ENCODE measurements around the gene EPS8L2.
"Not testable (repeated sequence)": the region's sequence is repeated elsewhere in the genome, so short reads cannot be mapped to it uniquely, and the experiment has no call there.

The EPS8L2 gene

GRCh38 chr11:705646-706438 is at the start of gene EPS8L2:
TSS of gene EPS8L2 (plus strand) at chr11:706231. CDS start at chr11:709408, 3,177 bp downstream.
- DNase-seq = no peak

- DNase-seq = no peak
These were observed 49.6 kb upstream of the EPS8L2 start for GRCh38 chr11:656426-656825.

- DNase-seq = no peak
These were observed 49.2 kb upstream of the EPS8L2 start for GRCh38 chr11:656866-657265.

GRCh38 chr11:657691-658126 is 48.3 kb upstream of the EPS8L2 start:
- DNase-seq = no peak

- DNase-seq = no peak
These were observed 46.4 kb upstream of the EPS8L2 start for GRCh38 chr11:659532-660085.

GRCh38 chr11:660281-660680 is 45.8 kb upstream of the EPS8L2 start:
- DNase-seq = no peak

GRCh38 chr11:660681-661444 is 45.2 kb upstream of the EPS8L2 start:
- no peak for DNase-seq

- DNase-seq = peak; percentile 61
These were observed 43.2 kb upstream of the EPS8L2 start for GRCh38 chr11:662689-663274.

- DNase-seq = no peak
These were observed 40.8 kb upstream of the EPS8L2 start for GRCh38 chr11:665062-665703.

- peak; percentile 83 for DNase-seq
These were observed 40.2 kb upstream of the EPS8L2 start for GRCh38 chr11:665704-666281.

GRCh38 chr11:673866-674265 is 32.2 kb upstream of the EPS8L2 start:
- no peak for DNase-seq

- DNase-seq = no peak
These were observed 31.6 kb upstream of the EPS8L2 start for GRCh38 chr11:674406-674805.

- no peak for DNase-seq
These were observed 27.7 kb upstream of the EPS8L2 start for GRCh38 chr11:678297-678696.

GRCh38 chr11:679271-680207 is 26.5 kb upstream of the EPS8L2 start:
- DNase-seq = no peak

GRCh38 chr11:680476-680875 is 25.6 kb upstream of the EPS8L2 start:
- DNase-seq = no peak

- DNase-seq = no peak
These were observed 25.1 kb upstream of the EPS8L2 start for GRCh38 chr11:680970-681369.

GRCh38 chr11:686451-687243 is 19.4 kb upstream of the EPS8L2 start:
- no peak for DNase-seq

GRCh38 chr11:687751-688150 is 18.3 kb upstream of the EPS8L2 start:
- DNase-seq = no peak

GRCh38 chr11:688681-689080 is 17.4 kb upstream of the EPS8L2 start:
- no peak for DNase-seq

- DNase-seq = no peak
These were observed 16.4 kb upstream of the EPS8L2 start for GRCh38 chr11:689625-690024.

GRCh38 chr11:690244-690643 is 15.8 kb upstream of the EPS8L2 start:
- not testable (repeated sequence) for DNase-seq
